Measurements from ENCODE around the gene UBE2Q1. TPM values are rescaled to one million over a fixed set of nuclear protein-coding genes. Genes with fewer than 3 reads are reported as not detected.
A peak's percentile ranks its signal among the peaks of the same experiment; 100 is the strongest.

UBE2Q1 gene
- total and polyA plus RNA-seq, 12 donors, result 15.7 to 102 (median 37.8) TPM

- intact Hi-C loops (cut with DNase I), result no loop called here
- H3K36me3 ChIP-seq (replicated peaks in 1 of 2), result no peaks in the 10 kb centered on the region
- H3K4me3 ChIP-seq, result no peak overlapping the region
- peak overlapping the region in 2 of 5 donors; percentile 14 to 26 for H3K27ac ChIP-seq
- no peaks in the 10 kb centered on the region for H3K27me3 ChIP-seq
- no peaks in the 10 kb centered on the region for H3K4me1 ChIP-seq (replicated peaks in 1 of 2)
- 71 to 79% (median 73%) methylated on average over 9 of the region's 9 CpGs for WGBS, 4 donors
- TF ChIP-seq POLR2A (IDR thresholded peaks at IDR 0.05) (no peak), CTCF (IDR thresholded peaks at IDR 0.05) (no peak)
- DNase-seq, result peak in 4 of 7 donors; percentile 8 to 27 (median 20)
- H3K9me3 ChIP-seq (replicated peaks in 1 of 3), result no peaks in the 10 kb centered on the region
Observed at GRCh38 chr1:154519591-154519991, 38.9 kb downstream of the UBE2Q1 start.

DNA sequence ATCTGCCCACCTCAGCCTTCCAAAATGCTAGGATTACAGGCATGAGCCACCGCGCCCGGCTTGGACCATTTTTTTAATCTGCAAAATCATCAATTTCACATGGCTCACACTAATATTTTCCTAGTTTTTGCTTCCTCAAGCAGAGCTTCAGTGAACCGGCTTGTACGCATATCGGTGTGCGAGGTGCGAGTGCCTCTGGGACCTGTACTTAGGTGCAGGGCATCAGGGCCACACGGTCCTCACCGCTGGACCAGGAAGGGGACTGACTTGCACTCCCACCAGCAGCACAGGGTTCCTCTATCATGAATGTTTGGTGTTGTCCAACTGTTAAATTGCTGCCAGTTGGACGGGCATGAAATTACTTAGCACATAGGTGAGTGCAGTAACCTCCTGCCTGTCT is 40.8 kb downstream of the UBE2Q1 start:
- no peaks in the 10 kb centered on the region for H3K9me3 ChIP-seq (replicated peaks in 1 of 3)
- no peak overlapping the region for H3K4me3 ChIP-seq
- WGBS, 4 donors, result 93 to 97% (median 94%) methylated on average over 11 of the region's 11 CpGs
- no peak for DNase-seq
- no peaks in the 10 kb centered on the region for H3K4me1 ChIP-seq (replicated peaks in 1 of 2)
- no peaks in the 10 kb centered on the region for H3K36me3 ChIP-seq (replicated peaks in 1 of 2)
- no peak for TF ChIP-seq CTCF (IDR thresholded peaks at IDR 0.05)
- H3K27ac ChIP-seq, result no peak overlapping the region
- intact Hi-C loops (cut with DNase I), result no loop called here
- H3K27me3 ChIP-seq, result no peaks in the 10 kb centered on the region

- 78 to 88% (median 83%) methylated on average over 7 of the region's 7 CpGs for WGBS, 4 donors
- H3K4me3 ChIP-seq, result no peak overlapping the region
- H3K4me1 ChIP-seq (replicated peaks in 1 of 2), result no peaks in the 10 kb centered on the region
- no peaks in the 10 kb centered on the region for H3K27me3 ChIP-seq
- H3K9me3 ChIP-seq (replicated peaks in 1 of 3), result no peaks in the 10 kb centered on the region
- no peaks in the 10 kb centered on the region for H3K36me3 ChIP-seq (replicated peaks in 1 of 2)
- H3K27ac ChIP-seq, result no peak overlapping the region
- TF ChIP-seq CTCF (IDR thresholded peaks at IDR 0.05) (no peak), POLR2A (IDR thresholded peaks at IDR 0.05) (no peak)
- intact Hi-C loops (cut with DNase I), result no loop called here
- no peak for DNase-seq
Observed at GRCh38 chr1:154514066-154514553, 44.4 kb downstream of the UBE2Q1 start.

GRCh38 chr1:154512760-154513159 is 45.7 kb downstream of the UBE2Q1 start:
- intact Hi-C loops (cut with DNase I), result no loop called here
- no peak overlapping the region for H3K27ac ChIP-seq
- WGBS, 4 donors, result 88 to 94% (median 92%) methylated on average over 3 of the region's 3 CpGs
- no peaks in the 10 kb centered on the region for H3K36me3 ChIP-seq (replicated peaks in 1 of 2)
- no peak overlapping the region for H3K4me3 ChIP-seq
- no peaks in the 10 kb centered on the region for H3K4me1 ChIP-seq (replicated peaks in 1 of 2)
- TF ChIP-seq POLR2A (IDR thresholded peaks at IDR 0.05) (no peak), CTCF (IDR thresholded peaks at IDR 0.05) (no peak)
- H3K27me3 ChIP-seq, result no peaks in the 10 kb centered on the region
- DNase-seq, result no peak
- H3K9me3 ChIP-seq (replicated peaks in 1 of 3), result no peaks in the 10 kb centered on the region
